NCI-H1092 treated with DMSO at 0.1 percent for 48 hours (cell line): ENCODE measurements around the gene REST.

ENCODE experiments used
- DNase-seq: peaks from one replicate; lab custom pipeline; 2025; lab: John Stamatoyannopoulos, UW

The REST gene

GRCh38 chr4:56977321-56978012 is 69.8 kb downstream of the REST start, which contains the start of gene NOA1:
TSS of gene NOA1 (minus strand) at chr4:56977606. CDS start at chr4:56977585, 21 bp downstream.
- peak; percentile 98 for DNase-seq

- peak; percentile 92 for DNase-seq
Observed at GRCh38 chr4:56978750-56979303, 71.1 kb downstream of the REST start, which contains the start of gene POLR2B. TSS of gene POLR2B (plus strand) at chr4:56978896. CDS start at chr4:56978986, 90 bp downstream.

DNA sequence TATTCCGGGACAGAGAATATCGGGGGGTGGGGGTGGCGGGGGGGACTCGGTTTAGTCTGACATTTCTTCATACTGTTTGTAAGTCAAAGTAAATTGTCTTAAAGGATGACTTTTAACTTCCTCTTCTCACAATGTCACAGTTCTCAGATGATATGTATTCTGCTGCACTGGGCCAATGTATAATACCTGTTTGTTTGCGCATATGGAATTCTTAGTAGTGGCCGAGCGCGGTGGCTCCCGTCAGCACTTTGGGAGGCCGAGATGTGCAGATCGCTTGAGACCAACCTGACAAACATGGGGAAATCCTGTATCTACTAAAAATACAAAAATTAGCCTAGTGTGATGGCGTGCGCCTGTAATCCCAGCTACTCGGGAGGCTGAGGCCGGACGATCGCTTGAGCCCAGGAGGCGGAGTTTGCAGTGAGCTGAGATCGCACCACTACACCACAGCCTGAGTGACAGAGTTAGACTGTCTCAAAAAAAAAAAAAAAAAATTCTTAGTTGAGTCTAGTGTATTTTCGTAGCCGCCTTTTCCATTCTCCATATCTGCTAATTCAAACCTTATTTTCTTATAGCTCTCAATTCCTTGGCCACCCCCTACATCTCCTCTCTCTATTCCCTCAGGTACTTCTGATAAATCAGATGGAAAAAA is 71.8 kb downstream of the REST start:
- DNase-seq: no peak

- DNase-seq: no peak
Observed at GRCh38 chr4:56981795-56982201, 74.1 kb downstream of the REST start.

DNA sequence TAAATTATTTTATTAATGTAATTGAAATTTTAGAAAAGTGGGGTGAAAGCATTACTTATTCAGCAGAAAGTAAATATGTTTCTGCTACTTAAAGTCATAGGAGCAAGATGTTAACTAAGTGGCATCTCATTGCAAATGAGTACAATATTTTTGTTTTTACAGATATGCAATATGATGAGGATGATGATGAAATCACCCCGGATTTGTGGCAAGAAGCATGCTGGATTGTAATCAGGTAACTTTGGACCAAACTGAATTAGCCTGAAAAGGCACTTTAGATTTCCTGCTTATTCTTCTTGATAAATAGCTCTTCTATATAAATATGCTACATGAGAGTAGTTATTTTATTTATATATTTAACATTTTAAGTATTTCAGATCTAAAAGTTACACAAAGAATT is 78.5 kb downstream of the REST start:
- no peak for DNase-seq

GRCh38 chr4:56986952-56987351 is 79.3 kb downstream of the REST start:
- DNase-seq: no peak

- no peak for DNase-seq
Observed at GRCh38 chr4:56990109-56990905, 82.6 kb downstream of the REST start.

GRCh38 chr4:56995525-56995924 is 87.8 kb downstream of the REST start:
- DNase-seq: peak; percentile 67

DNA sequence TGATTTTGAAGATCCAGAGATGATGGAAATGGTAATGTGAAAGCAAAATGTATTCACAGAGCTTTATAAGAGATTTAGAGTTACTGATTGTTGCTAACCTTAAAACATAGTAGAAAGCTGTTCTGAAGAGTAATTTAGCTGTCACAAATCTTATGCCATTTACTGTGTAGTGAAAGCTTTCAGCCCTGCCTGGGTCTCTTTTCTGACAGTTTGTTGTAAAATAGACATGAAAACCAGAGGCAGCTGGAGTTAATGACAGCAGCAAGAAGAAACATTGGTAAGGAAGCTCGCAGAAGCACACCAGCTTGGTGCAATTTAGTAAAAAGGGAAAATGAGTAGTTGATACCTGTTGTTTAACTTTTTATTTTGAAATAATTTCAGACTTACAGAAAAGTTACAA is 92.1 kb downstream of the REST start:
- no peak for DNase-seq

- no peak for DNase-seq
Observed at GRCh38 chr4:57013543-57014120, 105.9 kb downstream of the REST start.
